NB4 (cell line): Measurements from ENCODE around the gene GPATCH3.

Experiments used
- CTCF ChIP-seq: IDR thresholded peaks from one replicate; pipeline ENCODE4 v1.5.1; 2012; ENCODE audit warnings: low read depth, low read length
- MAX ChIP-seq: IDR thresholded peaks from 2 replicates; pipeline ENCODE4 v1.6.1; 2011; ENCODE audit warnings: low read depth, low read length
- MYC ChIP-seq: IDR thresholded peaks from 2 replicates; pipeline ENCODE4 v1.6.1; 2011; ENCODE audit warnings: low read depth, low read length
- POLR2A ChIP-seq: IDR thresholded peaks from 2 replicates; pipeline ENCODE4 v1.6.1; 2011; ENCODE audit warnings: mild to moderate bottlenecking; ENCODE audit not compliant: insufficient read length; ENCODE audit errors: extremely low read depth

- no peak for TF ChIP-seq CTCF
- TF ChIP-seq POLR2A: no peak
- TF ChIP-seq MAX: no peak
- no peak for TF ChIP-seq MYC
Observed at GRCh38 chr1:26863685-26864077, 36.6 kb downstream of the GPATCH3 start.
